WTC11 (cell line): ENCODE results near the gene RHBDL2.

ENCODE experiments used
- ATF3 ChIP-seq: sonication (generic); formaldehyde crosslinking; conservative IDR thresholded peaks from 2 replicates; pipeline ENCODE4 v1.8.1; 2022; ENCODE audit warnings: mild to moderate bottlenecking, missing genetic modification reagents
- E2F1 ChIP-seq: sonication (generic); formaldehyde crosslinking; IDR thresholded peaks from 2 replicates; pipeline ENCODE4 v1.8.0; 2022; ENCODE audit warnings: mild to moderate bottlenecking, missing genetic modification reagents
- ETV6 ChIP-seq: sonication (generic); formaldehyde crosslinking; IDR thresholded peaks from 2 replicates; pipeline ENCODE4 v1.8.1; 2022; ENCODE audit warnings: mild to moderate bottlenecking, missing genetic modification reagents
- MAX ChIP-seq: sonication (generic); formaldehyde crosslinking; IDR thresholded peaks from 2 replicates; pipeline ENCODE4 v1.8.0; 2022; ENCODE audit warnings: mild to moderate bottlenecking, missing genetic modification reagents
- NR2C2 ChIP-seq: sonication (generic); formaldehyde crosslinking; IDR thresholded peaks from 2 replicates; pipeline ENCODE4 v1.8.0; 2022; ENCODE audit warnings: mild to moderate bottlenecking, missing genetic modification reagents
- ZBTB43 ChIP-seq: sonication (generic); formaldehyde crosslinking; IDR thresholded peaks from 2 replicates; pipeline ENCODE4 v1.8.1; 2023; ENCODE audit warnings: mild to moderate bottlenecking, missing genetic modification reagents
- ZNF121 ChIP-seq: sonication (generic); formaldehyde crosslinking; IDR thresholded peaks from 2 replicates; pipeline ENCODE4 v1.8.0; 2023; ENCODE audit warnings: missing genetic modification reagents
- ZNF232 ChIP-seq: sonication (generic); formaldehyde crosslinking; IDR thresholded peaks from 2 replicates; pipeline ENCODE4 v1.8.0; 2022; ENCODE audit warnings: mild to moderate bottlenecking, missing genetic modification reagents
- TF ChIP-seq, protein P1 (sequence below): fragments of 200-600 bp; IDR thresholded peaks from 2 replicates; pipeline ENCODE4 v1.8.0; 2022; ENCODE audit warnings: antibody characterized with exemption
- TF ChIP-seq, protein P2 (sequence below): sonication (generic); formaldehyde crosslinking; IDR thresholded peaks from 2 replicates; pipeline ENCODE4 v1.8.0; 2022; ENCODE audit warnings: mild to moderate bottlenecking, missing genetic modification reagents
- TF ChIP-seq, protein P3 (sequence below): sonication (generic); formaldehyde crosslinking; IDR thresholded peaks from 2 replicates; pipeline ENCODE4 v1.8.1; 2022; ENCODE audit warnings: low read depth, missing genetic modification reagents, borderline replicate concordance

- TF ChIP-seq, protein P1, sequence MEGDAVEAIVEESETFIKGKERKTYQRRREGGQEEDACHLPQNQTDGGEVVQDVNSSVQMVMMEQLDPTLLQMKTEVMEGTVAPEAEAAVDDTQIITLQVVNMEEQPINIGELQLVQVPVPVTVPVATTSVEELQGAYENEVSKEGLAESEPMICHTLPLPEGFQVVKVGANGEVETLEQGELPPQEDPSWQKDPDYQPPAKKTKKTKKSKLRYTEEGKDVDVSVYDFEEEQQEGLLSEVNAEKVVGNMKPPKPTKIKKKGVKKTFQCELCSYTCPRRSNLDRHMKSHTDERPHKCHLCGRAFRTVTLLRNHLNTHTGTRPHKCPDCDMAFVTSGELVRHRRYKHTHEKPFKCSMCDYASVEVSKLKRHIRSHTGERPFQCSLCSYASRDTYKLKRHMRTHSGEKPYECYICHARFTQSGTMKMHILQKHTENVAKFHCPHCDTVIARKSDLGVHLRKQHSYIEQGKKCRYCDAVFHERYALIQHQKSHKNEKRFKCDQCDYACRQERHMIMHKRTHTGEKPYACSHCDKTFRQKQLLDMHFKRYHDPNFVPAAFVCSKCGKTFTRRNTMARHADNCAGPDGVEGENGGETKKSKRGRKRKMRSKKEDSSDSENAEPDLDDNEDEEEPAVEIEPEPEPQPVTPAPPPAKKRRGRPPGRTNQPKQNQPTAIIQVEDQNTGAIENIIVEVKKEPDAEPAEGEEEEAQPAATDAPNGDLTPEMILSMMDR, result no peak
- TF ChIP-seq E2F1 (no peak), NR2C2 (CRISPR knock-in tag) (no peak), ETV6 (CRISPR knock-in tag) (no peak), ZNF121 (CRISPR knock-in tag) (no peak), ZNF232 (no peak), MAX (no peak), ZBTB43 (CRISPR knock-in tag) (no peak), ATF3 (CRISPR knock-in tag) (no peak)
- TF ChIP-seq, protein P2, sequence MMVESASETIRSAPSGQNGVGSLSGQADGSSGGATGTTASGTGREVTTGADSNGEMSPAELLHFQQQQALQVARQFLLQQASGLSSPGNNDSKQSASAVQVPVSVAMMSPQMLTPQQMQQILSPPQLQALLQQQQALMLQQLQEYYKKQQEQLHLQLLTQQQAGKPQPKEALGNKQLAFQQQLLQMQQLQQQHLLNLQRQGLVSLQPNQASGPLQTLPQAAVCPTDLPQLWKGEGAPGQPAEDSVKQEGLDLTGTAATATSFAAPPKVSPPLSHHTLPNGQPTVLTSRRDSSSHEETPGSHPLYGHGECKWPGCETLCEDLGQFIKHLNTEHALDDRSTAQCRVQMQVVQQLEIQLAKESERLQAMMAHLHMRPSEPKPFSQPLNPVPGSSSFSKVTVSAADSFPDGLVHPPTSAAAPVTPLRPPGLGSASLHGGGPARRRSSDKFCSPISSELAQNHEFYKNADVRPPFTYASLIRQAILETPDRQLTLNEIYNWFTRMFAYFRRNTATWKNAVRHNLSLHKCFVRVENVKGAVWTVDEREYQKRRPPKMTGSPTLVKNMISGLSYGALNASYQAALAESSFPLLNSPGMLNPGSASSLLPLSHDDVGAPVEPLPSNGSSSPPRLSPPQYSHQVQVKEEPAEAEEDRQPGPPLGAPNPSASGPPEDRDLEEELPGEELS (CRISPR knock-in tag), result no peak
- TF ChIP-seq, protein P3, sequence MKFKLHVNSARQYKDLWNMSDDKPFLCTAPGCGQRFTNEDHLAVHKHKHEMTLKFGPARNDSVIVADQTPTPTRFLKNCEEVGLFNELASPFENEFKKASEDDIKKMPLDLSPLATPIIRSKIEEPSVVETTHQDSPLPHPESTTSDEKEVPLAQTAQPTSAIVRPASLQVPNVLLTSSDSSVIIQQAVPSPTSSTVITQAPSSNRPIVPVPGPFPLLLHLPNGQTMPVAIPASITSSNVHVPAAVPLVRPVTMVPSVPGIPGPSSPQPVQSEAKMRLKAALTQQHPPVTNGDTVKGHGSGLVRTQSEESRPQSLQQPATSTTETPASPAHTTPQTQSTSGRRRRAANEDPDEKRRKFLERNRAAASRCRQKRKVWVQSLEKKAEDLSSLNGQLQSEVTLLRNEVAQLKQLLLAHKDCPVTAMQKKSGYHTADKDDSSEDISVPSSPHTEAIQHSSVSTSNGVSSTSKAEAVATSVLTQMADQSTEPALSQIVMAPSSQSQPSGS (CRISPR knock-in tag), result no peak
Measured at GRCh38 chr1:38870996-38871395, 70.6 kb downstream of the RHBDL2 start.
